HL-60 (cell line): ENCODE measurements around the gene SRD5A2.

Source experiments
- DNase-seq, 2 experiments: peaks; one replicate each; pipeline ENCODE4 v3.0.0-alpha.2; 2010 to 2020; ENCODE audit warnings: low read depth in 1 of 2, low spot score in 1 of 2
- H3K27ac ChIP-seq: fragments of 250-450 bp; sonication (Bioruptor Pico); replicated peaks from 2 replicates; pipeline ENCODE4 v1.5.1; 2020; ENCODE audit warnings: mild to moderate bottlenecking, moderate library complexity
- H3K27me3 ChIP-seq: fragments of 250-450 bp; sonication (Bioruptor Pico); 2 replicates; pipeline ENCODE4 v1.5.1; 2021; ENCODE audit warnings: mild to moderate bottlenecking, moderate library complexity; ENCODE audit not compliant: insufficient read depth, poor library complexity, severe bottlenecking
- H3K4me3 ChIP-seq: replicated peaks from 2 replicates; pipeline ENCODE4 v1.5.1; 2011; ENCODE audit warnings: mild to moderate bottlenecking, control low read depth, low read length; ENCODE audit not compliant: insufficient read depth
- CTCF ChIP-seq: IDR thresholded peaks from one replicate; pipeline ENCODE4 v1.5.1; 2011; ENCODE audit warnings: low read length, control low read depth, inconsistent platforms; ENCODE audit not compliant: insufficient read depth
- GABPA ChIP-seq: IDR thresholded peaks from 2 replicates; pipeline ENCODE4 v1.6.1; 2012; ENCODE audit warnings: low read depth
- POLR2AphosphoS5 ChIP-seq: IDR thresholded peaks from 2 replicates; pipeline ENCODE4 v1.6.1; 2012; ENCODE audit warnings: low read depth
- REST ChIP-seq: IDR thresholded peaks from 2 replicates; pipeline ENCODE4 v1.6.1; 2012; ENCODE audit warnings: low read depth; ENCODE audit not compliant: insufficient replicate concordance
- SPI1 ChIP-seq: IDR thresholded peaks from 2 replicates; pipeline ENCODE4 v1.6.1; 2012; ENCODE audit warnings: low read depth, mild to moderate bottlenecking, borderline replicate concordance

SRD5A2 gene

DNA sequence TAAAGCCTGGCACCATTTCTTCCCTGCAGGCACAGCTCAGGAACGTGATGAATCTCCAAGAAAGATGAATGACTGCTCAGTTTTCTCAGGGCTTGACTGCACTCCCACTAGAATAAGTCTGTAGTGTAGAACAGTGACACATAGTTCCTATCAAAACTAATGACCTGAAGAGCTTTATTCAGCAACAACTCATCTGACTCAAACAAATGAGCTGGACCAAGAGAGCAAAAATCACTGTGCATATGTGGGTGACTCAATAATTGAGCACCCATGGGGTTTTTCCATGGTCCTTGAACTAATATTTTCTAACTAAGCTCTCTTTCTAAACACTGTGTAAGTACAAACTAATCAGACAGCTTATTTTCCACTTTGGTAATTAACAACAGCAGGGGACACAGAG, 105.0 kb downstream of the SRD5A2 start:
- Histone ChIP-seq H3K27me3 (peaks cover 21% of the 10 kb centered on the region), H3K4me3 (no peak overlapping the region), H3K27ac (no peak overlapping the region)
- TF ChIP-seq REST (no peak), POLR2AphosphoS5 (no peak), SPI1 (no peak), GABPA (no peak), CTCF (no peak)
- DNase-seq: no peak

GRCh38 chr2:31474296-31474695, 106.4 kb downstream of the SRD5A2 start:
- Histone ChIP-seq H3K27ac (no peak overlapping the region), H3K4me3 (no peak overlapping the region), H3K27me3 (peaks cover 21% of the 10 kb centered on the region)
- TF ChIP-seq REST (no peak), GABPA (no peak), POLR2AphosphoS5 (no peak), SPI1 (no peak), CTCF (no peak)
- no peak for DNase-seq
